Midbrain (tissue), 1 donor: ENCODE data around the gene ITPRIP.

Source experiments
- DNase-seq: peaks from one replicate; lab custom pipeline; 2025; lab: John Stamatoyannopoulos, UW

The ITPRIP gene

DNA sequence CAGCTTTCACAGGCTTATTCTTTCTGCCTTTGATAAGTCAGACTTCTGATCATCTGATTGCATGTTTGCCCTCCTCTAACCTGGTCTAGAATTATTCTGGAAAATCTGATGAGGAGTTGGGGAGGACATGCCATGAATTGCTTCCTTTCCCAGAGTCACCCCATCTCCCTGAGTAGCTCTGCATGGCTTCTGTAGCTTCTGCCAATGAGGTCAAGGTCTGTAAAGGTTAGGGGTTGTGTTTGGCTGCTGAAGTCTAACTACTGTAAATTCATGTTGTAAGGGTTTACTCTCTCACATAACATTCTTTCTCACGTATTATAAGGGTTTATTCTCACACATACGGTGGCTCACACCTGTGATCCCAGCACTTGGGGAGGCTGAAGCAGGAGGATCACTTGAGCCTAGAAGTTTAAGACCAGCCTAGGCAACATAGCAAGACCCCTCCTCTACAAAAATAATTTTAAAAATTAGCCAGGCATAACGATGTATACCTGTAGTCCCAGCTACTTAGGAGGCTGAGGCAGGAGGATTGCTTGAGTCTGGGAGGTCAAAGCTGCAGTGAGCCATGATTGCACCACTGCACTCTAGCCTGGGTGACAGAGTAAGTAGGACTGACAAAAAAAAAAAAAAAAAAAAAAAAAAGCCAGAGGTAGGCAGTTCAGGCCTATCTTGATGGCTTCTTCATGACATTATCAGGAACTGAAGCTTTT lies 58.6 kb downstream of the ITPRIP start:
- no peak for DNase-seq

- DNase-seq = no peak
Measured at GRCh38 chr10:104277785-104278184, 60.5 kb downstream of the ITPRIP start.

- DNase-seq = no peak
Measured at GRCh38 chr10:104276192-104276591, 62.1 kb downstream of the ITPRIP start.

- DNase-seq = no peak
Measured at GRCh38 chr10:104274762-104275721, 63.2 kb downstream of the ITPRIP start.

DNA sequence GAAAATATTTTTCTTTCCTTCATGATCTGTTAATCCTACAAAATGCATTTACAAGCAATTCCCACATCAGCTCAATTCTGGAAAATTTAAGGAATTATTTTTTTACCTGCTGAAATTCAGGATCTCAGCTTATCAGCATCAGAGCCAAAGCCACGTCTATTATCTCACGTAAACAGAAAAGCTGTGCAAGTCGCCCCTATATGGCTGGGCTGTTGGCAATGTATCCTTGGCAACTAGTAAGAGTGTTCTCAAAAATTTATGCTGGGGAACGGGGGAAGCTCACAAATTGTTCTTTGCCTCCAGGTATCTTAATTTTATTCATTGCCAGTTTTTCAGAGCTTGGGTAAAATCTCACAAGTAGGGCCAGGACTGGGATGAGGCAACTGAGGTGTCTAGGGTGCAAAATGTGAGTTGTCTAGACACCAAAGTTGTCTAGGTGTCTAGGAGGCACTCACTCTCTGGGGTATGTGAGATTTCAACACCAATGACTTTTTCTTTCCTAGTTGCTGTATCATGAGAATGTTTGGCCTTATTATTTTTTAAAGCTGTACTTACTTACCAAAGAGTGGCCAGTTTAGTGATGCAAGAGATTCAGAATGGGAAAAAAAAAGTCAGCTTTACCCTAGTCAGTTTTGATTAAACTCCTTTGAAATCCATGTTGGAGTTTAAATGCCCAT lies 64.2 kb downstream of the ITPRIP start:
- DNase-seq = no peak

GRCh38 chr10:104273286-104273685 lies 65.0 kb downstream of the ITPRIP start:
- no peak for DNase-seq

- DNase-seq = peak; percentile 98
Measured at GRCh38 chr10:104268713-104269645, 69.3 kb downstream of the ITPRIP start, which contains the start of gene GSTO2. Gene GSTO2, plus strand, starts transcription at chr10:104269184. Its CDS starts 5,732 bp downstream, at chr10:104274916.

GRCh38 chr10:104268405-104268712 lies 69.9 kb downstream of the ITPRIP start:
- no peak for DNase-seq

GRCh38 chr10:104267721-104268404 lies 70.4 kb downstream of the ITPRIP start:
- no peak for DNase-seq

GRCh38 chr10:104264783-104265182 lies 73.5 kb downstream of the ITPRIP start:
- no peak for DNase-seq

DNA sequence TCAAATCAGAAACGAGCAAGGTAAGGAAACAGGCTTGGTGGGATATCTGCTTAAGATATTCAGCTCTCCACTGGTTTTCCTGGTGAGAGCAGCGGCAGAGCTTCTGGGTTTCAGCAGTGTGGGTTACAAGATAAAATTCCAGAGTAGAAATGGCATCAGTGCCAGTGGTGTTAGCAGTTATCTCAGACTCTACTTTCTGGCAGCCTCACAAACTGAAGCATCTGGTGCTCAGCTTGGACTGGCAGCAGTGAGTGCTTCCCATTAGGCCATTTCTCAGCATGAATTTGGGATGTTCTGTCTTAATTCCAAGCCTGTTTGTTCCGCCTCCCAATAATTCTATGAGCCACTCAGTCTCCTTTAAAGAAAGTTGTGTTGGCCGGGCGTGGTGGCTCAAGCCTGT lies 76.2 kb downstream of the ITPRIP start:
- no peak for DNase-seq

DNA sequence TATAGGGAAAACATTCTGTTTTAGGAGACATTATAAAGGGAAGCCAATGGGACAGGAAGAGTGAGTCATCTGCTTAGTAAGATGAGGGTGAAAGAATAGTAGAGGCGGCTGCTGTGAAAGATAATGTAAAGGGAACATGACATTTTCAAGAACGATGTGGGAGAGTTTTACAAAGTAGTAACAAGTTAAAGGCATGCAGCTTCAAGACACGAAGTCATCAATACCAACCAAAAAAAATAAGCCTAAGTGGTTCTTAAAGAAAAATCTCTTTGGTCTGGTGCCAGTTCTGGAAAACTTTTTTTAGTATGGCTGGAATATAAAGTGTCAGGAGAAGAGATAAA lies 77.5 kb downstream of the ITPRIP start:
- no peak for DNase-seq

DNA sequence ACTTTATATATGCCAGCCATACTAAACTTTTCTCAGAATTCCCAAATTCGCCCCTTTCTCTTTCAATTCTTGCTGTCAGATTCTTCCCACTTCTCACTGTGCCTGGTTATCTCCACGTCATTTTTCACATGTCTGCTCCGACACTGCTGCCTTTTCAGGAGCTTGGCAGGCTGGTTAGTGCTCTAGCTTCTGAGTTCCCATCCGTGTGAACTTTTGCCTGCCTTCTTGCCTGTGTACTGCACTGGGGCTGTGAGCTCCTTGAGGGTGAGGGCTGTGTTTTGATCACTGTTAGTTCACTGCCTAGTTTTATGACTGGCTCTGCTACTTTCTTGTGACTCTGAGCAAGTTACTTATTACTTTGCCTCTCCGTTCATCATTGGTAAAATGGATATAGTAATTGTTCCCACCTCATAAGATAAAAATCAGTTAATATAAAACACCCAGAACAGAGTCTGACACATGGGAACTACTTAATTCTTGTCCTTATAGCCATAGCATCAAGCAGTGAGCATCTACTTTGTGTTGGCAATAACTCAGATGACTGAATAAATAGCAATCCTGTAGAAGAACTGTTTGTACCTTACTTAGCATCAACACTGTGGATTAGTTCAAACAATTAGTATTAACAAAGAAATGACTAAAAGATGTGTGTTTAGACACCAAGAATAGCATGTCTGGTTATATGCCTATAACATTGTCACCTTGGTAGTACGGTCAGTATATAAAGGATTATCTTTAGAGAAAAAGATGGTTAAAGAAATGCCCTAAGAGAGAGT lies 78.1 kb downstream of the ITPRIP start:
- no peak for DNase-seq
